PC-9 (cell line): Measurements from ENCODE around the gene IQCM. TPM values are rescaled to one million over a fixed set of nuclear protein-coding genes. Genes with fewer than 3 reads are reported as not detected.

Experiments
- BruUV-seq: library from RNA; stranded (reverse); fragments of 400-500 nt; replicated peaks from 2 replicates; lab custom pipeline; 2021; lab: Mats Ljungman, UMichigan
- CTCF ChIA-PET: fragments of 300-600 bp; sonication (Branson Sonifier 250); formaldehyde crosslinking; loops from one replicate; lab custom pipeline; 2022; ENCODE audit warnings: antibody characterized with exemption; lab: Charles Lee
- POLR2A ChIA-PET: fragments of 300-600 bp; sonication (Branson Sonifier 250); formaldehyde crosslinking; loops from one replicate; lab custom pipeline; 2022; ENCODE audit warnings: antibody characterized with exemption; ENCODE audit not compliant: unreplicated experiment; lab: Charles Lee
- DNase-seq, 2 experiments: peaks; one replicate each; pipeline versions ENCODE4 v3.0.0 to v3.0.0-alpha.2; 2015 to 2022; ENCODE audit warnings: mixed read lengths in 1 of 2
- H2AFZ ChIP-seq: fragments of 200-600 bp; sonication (generic); 2 replicates; pipeline ENCODE4 v1.8.1; 2017; ENCODE audit warnings: antibody characterized with exemption
- H3F3A ChIP-seq: fragments of 200-600 bp; sonication (generic); 2 replicates; pipeline ENCODE4 v1.8.1; 2017; ENCODE audit warnings: antibody characterized with exemption, mild to moderate bottlenecking, low read depth; ENCODE audit not compliant: insufficient read depth
- H3K27ac ChIP-seq: fragments of 200-600 bp; sonication (generic); 2 replicates; pipeline ENCODE4 v1.6.1; 2016; ENCODE audit warnings: mixed run types
- H3K27me3 ChIP-seq: fragments of 200-600 bp; sonication (generic); 2 replicates; pipeline ENCODE4 v1.6.1; 2016; ENCODE audit warnings: low read depth, mixed run types; ENCODE audit not compliant: insufficient read depth
- H3K36me3 ChIP-seq: fragments of 200-600 bp; sonication (generic); 2 replicates; pipeline ENCODE4 v1.6.1; 2016; ENCODE audit warnings: low read depth, mixed run types
- H3K4me1 ChIP-seq: fragments of 200-600 bp; sonication (generic); replicated peaks from 2 replicates; pipeline ENCODE4 v1.6.1; 2016; ENCODE audit warnings: mixed run types; ENCODE audit not compliant: insufficient read depth
- H3K4me2 ChIP-seq: fragments of 200-600 bp; sonication (generic); 2 replicates; pipeline ENCODE4 v1.6.1; 2017; ENCODE audit warnings: mixed run types
- H3K4me3 ChIP-seq: fragments of 200-600 bp; sonication (generic); 2 replicates; pipeline ENCODE4 v1.6.1; 2016; ENCODE audit warnings: mixed run types
- H3K79me2 ChIP-seq: fragments of 200-600 bp; sonication (generic); 2 replicates; pipeline ENCODE4 v1.6.1; 2017; ENCODE audit warnings: low read depth, mixed run types
- H3K9me2 ChIP-seq: fragments of 200-600 bp; sonication (generic); 2 replicates; pipeline ENCODE4 v1.8.1; 2017; ENCODE audit warnings: mild to moderate bottlenecking; ENCODE audit not compliant: insufficient read depth
- H3K9me3 ChIP-seq: fragments of 200-600 bp; sonication (generic); 2 replicates; pipeline ENCODE4 v1.8.1; 2016; ENCODE audit warnings: low read depth; ENCODE audit not compliant: insufficient read depth
- H4K20me1 ChIP-seq: fragments of 200-600 bp; sonication (generic); 2 replicates; pipeline ENCODE4 v1.8.1; 2017; ENCODE audit not compliant: insufficient read depth
- CTCF ChIP-seq: fragments of 200-600 bp; sonication (generic); conservative IDR thresholded peaks from 2 replicates; pipeline ENCODE4 v1.6.1; 2017; ENCODE audit warnings: mixed run types, antibody characterized with exemption, mild to moderate bottlenecking, moderate library complexity
- EZH2 ChIP-seq: fragments of 200-600 bp; sonication (generic); IDR thresholded peaks from 2 replicates; pipeline ENCODE4 v1.8.0; 2017; ENCODE audit warnings: antibody characterized with exemption, low read depth
- intact Hi-C: fragments of 100-400 bp; cut with micrococcal nuclease; formaldehyde crosslinking; loops from one replicate; pipeline ENCODE4 v1.10.0; 2022; ENCODE audit not compliant: unreplicated experiment
- total RNA-seq: library from RNA; stranded (reverse); gene quantifications from 2 replicates; pipeline ENCODE4 v1.2.3, GENCODE V29; 2021

IQCM gene
- total RNA-seq, 1 experiment from 2014 or later: not detected

- Histone ChIP-seq H4K20me1 (no peaks in the 10 kb centered on the region), H3K27me3 (no peaks in the 10 kb centered on the region), H2AFZ (no peak overlapping the region), H3K4me1 (no peaks in the 10 kb centered on the region), H3K4me3 (no peak overlapping the region), H3K9me2 (no peaks in the 10 kb centered on the region), H3K4me2 (no peak overlapping the region), H3K27ac (no peak overlapping the region), H3K9me3 (no peaks in the 10 kb centered on the region), H3F3A (no peaks in the 10 kb centered on the region), H3K79me2 (no peaks in the 10 kb centered on the region), H3K36me3 (no peaks in the 10 kb centered on the region)
- BruUV-seq: no TSS peak
- POLR2A ChIA-PET: no interaction called here
- intact Hi-C loops: no loop called here
- DNase-seq: no peak
- CTCF ChIA-PET: interaction anchor here (0.6 kb wide), 1 partner anchor 8 kb away, joined by 3 read pairs; no protein-coding TSS in a partner anchor
- TF ChIP-seq CTCF: no peak
- no peak for TF ChIP-seq EZH2
Observed at GRCh38 chr4:149794352-149794751, 21.3 kb downstream of the IQCM start.

- DNase-seq: no peak
- H2AFZ ChIP-seq: no peak overlapping the region
- no peaks in the 10 kb centered on the region for H4K20me1 ChIP-seq
- ChIA-PET POLR2A (no interaction called here), CTCF (interaction anchor here (0.5 kb wide), 1 partner anchor 779 kb away, joined by 10 read pairs; no protein-coding TSS in a partner anchor)
- H3K9me3 ChIP-seq: no peaks in the 10 kb centered on the region
- intact Hi-C loops: no loop called here
- no peaks in the 10 kb centered on the region for H3K36me3 ChIP-seq
- no peak overlapping the region for H3K4me2 ChIP-seq
- H3K4me1 ChIP-seq: no peaks in the 10 kb centered on the region
- no peaks in the 10 kb centered on the region for H3K9me2 ChIP-seq
- no TSS peak for BruUV-seq
- TF ChIP-seq EZH2 (no peak), CTCF (no peak)
- H3F3A ChIP-seq: no peaks in the 10 kb centered on the region
- H3K27ac ChIP-seq: no peak overlapping the region
- H3K27me3 ChIP-seq: no peaks in the 10 kb centered on the region
- H3K79me2 ChIP-seq: no peaks in the 10 kb centered on the region
- no peak overlapping the region for H3K4me3 ChIP-seq
Observed at GRCh38 chr4:149793459-149793858, 22.2 kb downstream of the IQCM start.

DNA sequence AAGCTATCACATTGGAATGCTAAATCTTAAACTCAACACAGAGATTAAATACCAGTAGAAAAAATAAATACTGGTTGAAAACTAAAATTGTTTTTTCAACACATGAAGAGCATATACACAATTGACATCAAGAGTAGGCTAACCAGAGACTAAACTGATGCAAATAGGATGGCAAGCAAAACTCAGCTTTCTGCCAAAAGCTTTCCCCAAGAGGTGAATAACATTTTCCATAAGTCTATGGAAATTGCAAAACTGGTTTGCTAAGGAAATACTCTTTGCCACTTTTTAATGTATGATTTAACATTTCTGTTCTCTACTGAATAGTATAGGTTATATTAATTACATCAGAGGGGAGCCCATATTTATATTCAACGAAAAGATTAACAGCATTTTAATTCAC is 23.8 kb downstream of the IQCM start:
- H3K9me3 ChIP-seq: no peaks in the 10 kb centered on the region
- no peak overlapping the region for H2AFZ ChIP-seq
- no peak for DNase-seq
- intact Hi-C loops: no loop called here
- no peaks in the 10 kb centered on the region for H3F3A ChIP-seq
- H3K79me2 ChIP-seq: no peaks in the 10 kb centered on the region
- CTCF ChIA-PET: no interaction called here
- no peaks in the 10 kb centered on the region for H3K36me3 ChIP-seq
- no peak for TF ChIP-seq CTCF
- TF ChIP-seq EZH2: no peak
- POLR2A ChIA-PET: interaction anchor here (0.6 to 0.7 kb wide), 2 partner anchors 44 to 763 kb away, joined by 3 to 5 read pairs; no protein-coding TSS in a partner anchor
- BruUV-seq: no TSS peak
- H4K20me1 ChIP-seq: no peaks in the 10 kb centered on the region
- H3K4me3 ChIP-seq: no peak overlapping the region
- H3K4me1 ChIP-seq: no peaks in the 10 kb centered on the region
- no peak overlapping the region for H3K27ac ChIP-seq
- H3K4me2 ChIP-seq: no peak overlapping the region
- no peaks in the 10 kb centered on the region for H3K27me3 ChIP-seq
- H3K9me2 ChIP-seq: no peaks in the 10 kb centered on the region
